Breast epithelium (tissue), 3 donors: ENCODE data around the gene KCND2.

Experiments used
- CTCF ChIP-seq, 3 donors: fragments of 450-650 bp; IDR thresholded peaks; one replicate each; pipeline ENCODE4 v1.5.1; 2016 to 2017; ENCODE audit warnings: antibody characterized with exemption in 3 of 3, mild to moderate bottlenecking in 3 of 3, moderate library complexity in 3 of 3
- POLR2A ChIP-seq: fragments of 450-650 bp; IDR thresholded peaks from one replicate; pipeline ENCODE4 v1.6.1; 2016; ENCODE audit warnings: antibody characterized with exemption, mild to moderate bottlenecking, moderate library complexity
- POLR2AphosphoS5 ChIP-seq, 3 donors: sonication (generic); formaldehyde crosslinking; IDR thresholded peaks; one replicate each; pipeline ENCODE4 v1.6.1; 2017; ENCODE audit warnings: antibody characterized with exemption in 3 of 3

GRCh38 chr7:120553491-120553890, 280.5 kb downstream of the KCND2 start:
- TF ChIP-seq POLR2A (no peak), CTCF (IDR thresholded peaks at IDR 0.05) (no peak), POLR2AphosphoS5 (IDR thresholded peaks at IDR 0.05) (no peak)
